ENCODE data around the gene MRGPRD.

- TF ChIP-seq, protein P1, sequence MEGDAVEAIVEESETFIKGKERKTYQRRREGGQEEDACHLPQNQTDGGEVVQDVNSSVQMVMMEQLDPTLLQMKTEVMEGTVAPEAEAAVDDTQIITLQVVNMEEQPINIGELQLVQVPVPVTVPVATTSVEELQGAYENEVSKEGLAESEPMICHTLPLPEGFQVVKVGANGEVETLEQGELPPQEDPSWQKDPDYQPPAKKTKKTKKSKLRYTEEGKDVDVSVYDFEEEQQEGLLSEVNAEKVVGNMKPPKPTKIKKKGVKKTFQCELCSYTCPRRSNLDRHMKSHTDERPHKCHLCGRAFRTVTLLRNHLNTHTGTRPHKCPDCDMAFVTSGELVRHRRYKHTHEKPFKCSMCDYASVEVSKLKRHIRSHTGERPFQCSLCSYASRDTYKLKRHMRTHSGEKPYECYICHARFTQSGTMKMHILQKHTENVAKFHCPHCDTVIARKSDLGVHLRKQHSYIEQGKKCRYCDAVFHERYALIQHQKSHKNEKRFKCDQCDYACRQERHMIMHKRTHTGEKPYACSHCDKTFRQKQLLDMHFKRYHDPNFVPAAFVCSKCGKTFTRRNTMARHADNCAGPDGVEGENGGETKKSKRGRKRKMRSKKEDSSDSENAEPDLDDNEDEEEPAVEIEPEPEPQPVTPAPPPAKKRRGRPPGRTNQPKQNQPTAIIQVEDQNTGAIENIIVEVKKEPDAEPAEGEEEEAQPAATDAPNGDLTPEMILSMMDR (conservative IDR thresholded peaks at IDR 0.05 in 1 of 2, IDR thresholded peaks at IDR 0.05 in 1 of 2; ENCODE audit: extremely low read depth in 1 of 2, insufficient read depth in 1 of 2, low read depth in 1 of 2, low read length in 2 of 2): no peak
- no peak for TF ChIP-seq EZH2 (IDR thresholded peaks at IDR 0.05; ENCODE audit: borderline replicate concordance, low read length)
These were observed 39.3 kb downstream of the MRGPRD start for GRCh38 chr11:68941324-68942094.

Measured in mammary epithelial cell (primary cell).